ENCODE data around the gene BCL2. TPM values are rescaled to one million over a fixed set of nuclear protein-coding genes. Genes with fewer than 3 reads are reported as not detected.
"Not testable (repeated sequence)": the region's sequence is repeated elsewhere in the genome, so short reads cannot be mapped to it uniquely, and the experiment has no call there.

BCL2 gene
- 11.8 TPM for total RNA-seq

- DNase-seq (ENCODE audit: low read depth in 2 of 3, low spot score in 2 of 3) = no peak
These were observed at the start of gene BCL2 for GRCh38 chr18:63319383-63320122. Gene BCL2, minus strand, starts transcription at chr18:63319769.

DNA sequence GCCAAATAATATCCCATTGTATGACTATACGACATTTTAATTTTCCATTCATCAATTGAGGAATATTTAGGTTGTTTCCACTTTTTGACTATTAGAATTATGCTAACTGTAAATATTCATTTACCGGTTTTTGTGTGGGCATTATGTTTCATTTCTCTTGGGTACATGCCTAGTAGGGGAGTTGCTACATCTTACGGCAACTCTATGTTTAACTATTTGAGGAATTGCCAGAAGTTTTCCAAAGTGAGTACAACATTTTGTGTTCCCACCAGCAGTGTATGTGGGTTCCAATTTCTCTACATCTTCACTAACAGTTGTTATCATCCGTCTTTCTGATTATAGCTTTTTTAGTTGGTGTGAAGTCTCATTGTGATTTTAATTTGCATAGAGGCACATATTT is 49.0 kb upstream of the BCL2 start:
- no peak for DNase-seq (ENCODE audit: low read depth in 2 of 3, low spot score in 2 of 3)

DNA sequence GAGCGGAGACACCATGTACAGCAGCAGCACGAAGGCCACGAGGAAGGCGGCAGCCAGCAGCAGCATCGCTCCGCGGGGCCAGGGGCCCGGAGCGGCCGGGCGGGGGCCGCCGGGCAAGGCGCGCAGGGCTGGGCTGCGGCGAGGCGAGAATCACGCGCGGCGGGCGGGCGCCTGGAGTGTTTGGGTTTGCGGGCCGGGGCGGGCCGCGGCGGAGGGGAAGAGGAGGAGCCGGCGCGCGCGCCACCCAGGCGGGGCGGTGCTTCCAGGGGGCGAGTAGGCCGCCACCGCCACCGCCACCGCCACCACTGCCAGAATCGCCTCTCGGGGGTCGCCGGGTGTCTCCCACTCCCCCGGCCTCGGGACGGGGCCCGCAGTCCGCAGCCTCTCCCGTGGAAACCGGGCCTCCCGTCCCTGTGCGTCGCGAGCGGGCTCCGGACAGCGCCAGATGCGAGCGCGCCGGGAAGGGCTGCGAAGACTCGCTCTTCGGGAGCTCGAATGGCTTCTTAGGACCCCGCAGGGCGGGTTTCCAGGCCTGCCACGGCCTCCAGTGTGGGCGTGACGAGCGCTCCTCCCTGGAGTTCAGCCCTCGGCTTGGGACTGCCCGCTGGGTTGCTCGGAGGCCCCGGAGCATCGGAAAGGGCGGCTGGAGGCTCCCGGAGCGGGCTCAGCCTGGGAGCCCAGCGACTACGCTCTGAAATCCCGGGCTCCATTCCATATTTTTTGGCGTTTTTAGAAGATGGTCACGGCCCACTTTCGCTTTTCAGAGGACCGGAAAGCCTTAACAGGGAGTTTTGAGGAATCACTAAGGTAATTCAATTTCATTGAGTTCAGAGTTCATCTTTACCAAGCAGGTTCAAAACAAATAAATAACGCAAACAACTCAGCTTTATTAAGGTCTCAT is 47.7 kb upstream of the BCL2 start, which contains the start of gene KDSR:
Gene KDSR (minus strand): TSS at position 154 of the 901 bp plus-strand sequence. CDS start 88 bp downstream, at position 66.
- peak; percentile 60 to 98 (median 96) for DNase-seq (ENCODE audit: low read depth in 2 of 3, low spot score in 2 of 3)

GRCh38 chr18:63366213-63367052 is 46.9 kb upstream of the BCL2 start:
- peak; percentile 29 to 63 (median 46) for DNase-seq (ENCODE audit: low read depth in 2 of 3, low spot score in 2 of 3)

- DNase-seq (ENCODE audit: low read depth in 2 of 3, low spot score in 2 of 3) = no peak
These were observed 46.3 kb upstream of the BCL2 start for GRCh38 chr18:63365876-63366212.

GRCh38 chr18:63363951-63364350 is 44.4 kb upstream of the BCL2 start:
- DNase-seq (ENCODE audit: low read depth in 2 of 3, low spot score in 2 of 3) = no peak

DNA sequence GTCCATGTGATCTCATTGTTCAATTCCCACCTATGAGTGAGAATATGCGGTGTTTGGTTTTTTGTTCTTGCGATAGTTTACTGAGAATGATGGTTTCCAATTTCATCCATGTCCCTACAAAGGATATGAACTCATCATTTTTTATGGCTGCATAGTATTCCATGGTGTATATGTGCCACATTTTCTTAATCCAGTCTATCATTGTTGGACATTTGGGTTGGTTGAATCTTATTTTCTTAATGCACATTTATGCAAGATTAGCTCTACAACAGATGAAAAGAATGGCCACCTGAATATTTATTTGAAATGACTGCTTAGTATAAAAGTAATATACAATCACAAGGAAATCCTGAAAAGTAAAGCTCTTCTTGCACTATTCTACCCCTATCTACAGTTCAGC is 43.9 kb upstream of the BCL2 start:
- DNase-seq (ENCODE audit: low read depth in 2 of 3, low spot score in 2 of 3) = not testable (repeated sequence)

GRCh38 chr18:63356272-63356896 is 36.8 kb upstream of the BCL2 start:
- no peak for DNase-seq (ENCODE audit: low read depth in 2 of 3, low spot score in 2 of 3)

- no peak for DNase-seq (ENCODE audit: low read depth in 2 of 3, low spot score in 2 of 3)
These were observed 30.7 kb upstream of the BCL2 start for GRCh38 chr18:63350230-63350629.

GRCh38 chr18:63348508-63349136 is 29.1 kb upstream of the BCL2 start:
- DNase-seq (ENCODE audit: low read depth in 2 of 3, low spot score in 2 of 3) = no peak

- no peak for DNase-seq (ENCODE audit: low read depth in 2 of 3, low spot score in 2 of 3)
These were observed 27.1 kb upstream of the BCL2 start for GRCh38 chr18:63346480-63347183.

DNA sequence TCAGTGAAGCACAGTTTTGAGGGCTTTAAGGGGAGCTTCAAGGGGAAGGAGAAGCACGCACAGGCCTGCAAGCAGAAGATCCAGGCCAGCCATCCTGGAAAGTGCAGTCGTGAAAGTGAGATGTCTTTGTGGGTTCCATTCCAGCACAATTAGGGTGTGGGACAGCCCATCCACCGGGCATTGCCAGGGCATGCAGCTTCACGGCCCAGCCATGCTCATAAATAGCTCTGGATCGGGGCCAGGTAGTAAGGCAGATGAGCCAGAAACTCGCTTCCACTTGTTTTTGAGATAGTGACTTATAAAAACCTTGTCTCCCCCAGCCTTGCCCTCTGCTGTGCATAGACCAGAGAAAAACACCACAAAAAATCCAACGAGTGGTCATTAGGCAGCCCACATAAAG is 26.5 kb upstream of the BCL2 start:
- no peak for DNase-seq (ENCODE audit: low read depth in 2 of 3, low spot score in 2 of 3)

GRCh38 chr18:63344918-63345317 is 25.3 kb upstream of the BCL2 start:
- no peak for DNase-seq (ENCODE audit: low read depth in 2 of 3, low spot score in 2 of 3)

DNA sequence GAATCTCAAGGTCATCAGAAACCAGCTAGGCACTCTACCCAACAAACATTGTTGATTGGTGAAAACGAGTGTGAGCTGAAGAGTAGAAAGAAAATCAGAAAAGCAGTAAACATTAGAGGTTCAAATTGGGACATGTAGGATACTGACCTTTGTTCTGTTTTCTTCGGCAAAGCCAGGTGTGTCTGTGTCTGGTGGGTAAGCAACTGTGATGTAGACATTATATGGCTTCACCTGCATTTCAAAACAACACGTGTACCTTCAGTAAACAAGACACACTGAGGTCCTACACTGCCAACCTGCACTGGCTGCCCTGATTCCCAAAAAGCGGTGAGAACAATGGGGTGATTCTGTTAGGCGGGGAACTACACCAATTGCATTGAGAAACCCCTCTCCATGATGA is 24.7 kb upstream of the BCL2 start:
- DNase-seq (ENCODE audit: low read depth in 2 of 3, low spot score in 2 of 3) = no peak

- peak in 2 of 3 donors; percentile 29 to 47 for DNase-seq (ENCODE audit: low read depth in 2 of 3, low spot score in 2 of 3)
These were observed 22.6 kb upstream of the BCL2 start for GRCh38 chr18:63342206-63342605.

GRCh38 chr18:63339920-63340484 is 20.4 kb upstream of the BCL2 start:
- peak in 2 of 3 donors; percentile 59 to 82 for DNase-seq (ENCODE audit: low read depth in 2 of 3, low spot score in 2 of 3)

GRCh38 chr18:63336366-63337099 is 17.0 kb upstream of the BCL2 start:
- no peak for DNase-seq (ENCODE audit: low read depth in 2 of 3, low spot score in 2 of 3)

DNA sequence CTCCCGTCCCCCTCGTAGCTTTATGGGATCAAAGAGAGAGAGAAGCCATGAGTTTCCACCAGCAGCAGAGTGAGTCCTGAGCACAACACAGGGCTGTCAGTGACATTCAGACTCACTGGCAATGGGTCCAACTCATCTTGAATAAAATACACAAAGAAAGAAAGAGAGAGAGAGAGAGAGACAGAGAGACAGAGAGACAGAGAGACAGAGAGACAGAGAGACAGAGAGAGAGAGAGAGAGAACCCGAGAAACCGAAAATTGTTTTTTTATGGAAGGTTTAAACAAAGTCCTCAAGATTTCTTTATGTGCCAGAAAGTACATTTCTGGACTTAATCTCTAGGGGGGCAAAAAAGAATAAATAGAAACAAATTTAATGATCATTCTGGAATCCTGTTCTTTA is 11.5 kb upstream of the BCL2 start:
- DNase-seq (ENCODE audit: low read depth in 2 of 3, low spot score in 2 of 3) = no peak

Measured in hematopoietic multipotent progenitor cell (in vitro differentiated cells).